GM12892 (cell line): ENCODE results near the gene SCLT1.

Source experiments
- POLR2A ChIP-seq: IDR thresholded peaks from 2 replicates; pipeline ENCODE4 v1.6.1; 2011; ENCODE audit warnings: low read depth, low read length, control low read depth
- POLR2AphosphoS5 ChIP-seq: IDR thresholded peaks from 2 replicates; pipeline ENCODE4 v1.6.1; 2011; ENCODE audit warnings: low read depth, low read length, control low read depth
- TAF1 ChIP-seq: IDR thresholded peaks from 2 replicates; pipeline ENCODE4 v1.6.1; 2011; ENCODE audit warnings: low read depth, mild to moderate bottlenecking, control low read depth, low read length, borderline replicate concordance

- no peak for TF ChIP-seq POLR2AphosphoS5
- TF ChIP-seq POLR2A, result no peak
- TF ChIP-seq TAF1, result no peak
Observed at GRCh38 chr4:128848461-128848860, 244.9 kb downstream of the SCLT1 start.
